Heart left ventricle (tissue), 16 donors: ENCODE measurements around the gene SMARCD2. TPM values are rescaled to one million over a fixed set of nuclear protein-coding genes. Genes with fewer than 3 reads are reported as not detected.
"Not testable (repeated sequence)": the region's sequence is repeated elsewhere in the genome, so short reads cannot be mapped to it uniquely, and the experiment has no call there.

Experiments used
- ATAC-seq, 4 donors: fragments of 200-7000 bp; cut with Tn5 transposase; one replicate each; pipeline ENCODE4 v1.9.1; 2020 to 2022; ENCODE audit warnings: moderate library complexity in 4 of 4, mild to moderate bottlenecking in 3 of 4, moderate number of reproducible peaks in 1 of 4
- DNase-seq, 5 donors: peaks; one replicate each; pipeline ENCODE4 v3.0.0-alpha.2; 2020
- H3K27ac ChIP-seq, 12 donors: fragments of 200-600 bp; sonication (generic) in 4 of 12; one replicate each; pipeline versions ENCODE4 v1.5.0 to v1.8.0; 2016 to 2022; ENCODE audit warnings: mild to moderate bottlenecking in 2 of 12
- H3K27me3 ChIP-seq, 9 donors: fragments of 200-600 bp; sonication (generic) in 2 of 9; one replicate each; pipeline versions ENCODE4 v1.5.1 to v1.8.0; 2016 to 2022; ENCODE audit warnings: mild to moderate bottlenecking in 3 of 9
- H3K36me3 ChIP-seq, 9 donors: fragments of 200-600 bp; sonication (generic) in 2 of 9; one replicate each; pipeline versions ENCODE4 v1.5.0 to v1.8.0; 2018 to 2022; ENCODE audit warnings: mild to moderate bottlenecking in 2 of 9
- H3K4me1 ChIP-seq, 12 donors: fragments of 200-600 bp; sonication (generic) in 4 of 12; one replicate each; pipeline versions ENCODE4 v1.5.0 to v1.8.0; 2016 to 2022; ENCODE audit warnings: mild to moderate bottlenecking in 3 of 12
- H3K4me3 ChIP-seq, 12 donors: fragments of 200-600 bp; sonication (generic) in 4 of 12; one replicate each; pipeline versions ENCODE4 v1.5.0 to v1.8.0; 2017 to 2022; ENCODE audit warnings: mild to moderate bottlenecking in 9 of 12, moderate library complexity in 4 of 12
- H3K9me3 ChIP-seq, 12 donors: fragments of 200-600 bp; sonication (generic) in 4 of 12; one replicate each; pipeline versions ENCODE4 v1.5.0 to v1.8.0; 2016 to 2022; ENCODE audit warnings: mild to moderate bottlenecking in 1 of 12
- CTCF ChIP-seq, 12 donors: fragments of 200-600 bp; sonication (generic) in 4 of 12; IDR thresholded peaks; one replicate each; pipeline versions ENCODE4 v1.5.0 to v1.8.0; 2018 to 2022; ENCODE audit warnings: antibody characterized with exemption in 12 of 12, mild to moderate bottlenecking in 5 of 12
- POLR2A ChIP-seq, 2 donors: fragments of 450-650 bp; IDR thresholded peaks; one replicate each; pipeline ENCODE4 v1.6.1; 2017; ENCODE audit warnings: antibody characterized with exemption in 2 of 2, mild to moderate bottlenecking in 2 of 2, moderate library complexity in 2 of 2
- WGBS, 4 donors: extraction: QIAGEN DNeasy Blood & Tissue Kit in 2 of 4; methylation state at CpG; one replicate each; pipeline versions ENCODE4 v1.1.5 to v1.1.7; 2013 to 2018; 5-methylcytosine and 5-hydroxymethylcytosine counted together
- intact Hi-C, 10 donors: fragments of 100-400 bp; cut with DNase I; formaldehyde crosslinking; loops; one replicate each; pipeline versions ENCODE4 v1.11.1 to v1.14.2; 2022
- long read RNA-seq, 3 donors: library from polyadenylated mRNA; unstranded; transcript quantifications; one replicate each; pipeline ENCODE4 v2.0.0, GENCODE V29; 2020 to 2021
- polyA plus RNA-seq, 2 donors: library from polyadenylated mRNA; stranded (reverse); fragments of 200-250 nt; gene quantifications; one replicate each; pipeline ENCODE4 v1.2.3, GENCODE V29; 2013
- total RNA-seq, 9 donors: library from RNA; depleted of rRNA in 2 of 9; stranded (reverse); fragments of >200 nt in 2 of 9; fragmentation: NEBNext Ultra II Directional in 3 of 9; extraction: Animal tissue kit (Norgen Biotek cat#: 25700) in 3 of 9; gene quantifications; one replicate each; pipeline versions ENCODE4 v1.1.0 to v1.2.4, GENCODE V29; 2016 to 2023
- donor health status: ischemic (EF 13 %, LVEDD 7.1; RV severe dilation, severe dysfunction).
- donor health status: healthy with polysubstance abuse.
- donor health status: DM: no; HTN: yes; CAD: no.
- donor health status: DM: no; HTN: no; CAD: no.
- donor health status: ischemic (EF 25% LVEDD 6.9; RV normal size, moderate dysfunction).
- donor health status: ischemic (EF 25% LVEDD 5.7; RV mildly dilated, moderate dysfunction).
- donor health status: healthy.
- donor health status: DM: yes; HTN: yes; CAD: no.
- donor health status: ischemic (EF 35%, LVEDD 5.7; RV mildly dilated, moderate dysfunction).
- donor health status: nonischemic (EF 11% LVEDD 7.7; RV severe dilation, severe dysfunction).
- donor health status: DM: yes; HTN: yes; CAD: no.
- donor health status: PGD.
- donor health status: ischemic (EF 29% LVEDD 5.4; RV normal size, mild dysfunction).
- donor health status: nonischemic (EF 23%, LVEDD 6.1; RV moderate dilation, normal function).

Gene SMARCD2
- total RNA-seq (10 to 100 TPM; 11.3 to 40.9 (median 24.1) TPM), polyA plus RNA-seq (10 to 100 TPM; 16.5 to 26.9 TPM)
- long read RNA-seq, donor 1, transcript SMARCD2-203 (13 exons, 2,716 nt): major isoform, 25 of 33 reads
- long read RNA-seq, donor 1, partial matches to known transcripts: 3 of 33 reads
- long read RNA-seq, donor 1, other reads (novel, unspliced or antisense): 5 of 33 reads
- long read RNA-seq, donor 2, partial matches to known transcripts: 3 of 4 reads
- long read RNA-seq, donor 2, other reads (novel, unspliced or antisense): 0 of 4 reads
- long read RNA-seq, donor 3, transcript SMARCD2-203 (13 exons, 2,716 nt): major isoform, 19 of 24 reads
- long read RNA-seq, donor 3, partial matches to known transcripts: 3 of 24 reads
- long read RNA-seq, donor 3, other reads (novel, unspliced or antisense): 2 of 24 reads

GRCh38 chr17:63842540-63843386 is at the start of gene SMARCD2:
Gene SMARCD2, minus strand, starts transcription at chr17:63842685. Its CDS starts 11 bp downstream, at chr17:63842674.
- ATAC-seq (peak; percentile 86 to 92 (median 88)), DNase-seq (peak; percentile 99 to 100 (median 99))
- Histone ChIP-seq H3K36me3 (no peaks in the 10 kb centered on the region), H3K9me3 (no peaks in the 10 kb centered on the region), H3K4me3 (peak within 1 kb of the TSS; percentile 69 to 99 (median 93)), H3K27ac (peak within 1 kb of the TSS; percentile 84 to 98 (median 94)), H3K27me3 (no peaks in the 10 kb centered on the region), H3K4me1 (peaks cover 19 to 52% (median 44%) of the 10 kb centered on the region in 12 donors)
- WGBS, 4 donors: 0% methylated on average over 39 to 92 of the region's 92 CpGs
- peak in 1 of 2 donors; percentile 90 for TF ChIP-seq POLR2A (IDR thresholded peaks at IDR 0.05)
- peak in 3 of 12 donors; percentile 4 to 10 (median 7) for TF ChIP-seq CTCF (IDR thresholded peaks at IDR 0.05)
- intact Hi-C loops: loop anchor here in 3 of 10 donors (1.0 to 5.0 kb wide), 3 partner anchors 15 to 70 kb away; partner anchors contain the start of genes FTSJ3 (in 3 of the 3), PSMC5 (in 3 of the 3), CCDC47 (in 2 of the 3) and DDX42 (in 1 of the 3)

- ATAC-seq: peak in 3 of 4 donors; percentile 71 to 75 (median 74)
- DNase-seq, H3K4me1 ChIP-seq, H3K4me3 ChIP-seq, H3K27me3 ChIP-seq, intact Hi-C loops, H3K36me3 ChIP-seq, H3K9me3 ChIP-seq, H3K27ac ChIP-seq: not testable (repeated sequence)
- peak in 11 of 12 donors; percentile 30 to 60 (median 43) for TF ChIP-seq CTCF (IDR thresholded peaks at IDR 0.05)
- 29 to 36% (median 32%) methylated on average over 13 of the region's 13 CpGs for WGBS, 4 donors
Measured at GRCh38 chr17:63889026-63889848, 46.8 kb upstream of the SMARCD2 start.

- intact Hi-C loops, H3K27me3 ChIP-seq, H3K4me3 ChIP-seq, H3K27ac ChIP-seq, DNase-seq, H3K4me1 ChIP-seq, H3K36me3 ChIP-seq, ATAC-seq, H3K9me3 ChIP-seq: not testable (repeated sequence)
- WGBS, 4 donors: 79 to 89% (median 85%) methylated on average over 8 to 11 of the region's 11 CpGs
Measured at GRCh38 chr17:63885119-63885518, 42.6 kb upstream of the SMARCD2 start.

GRCh38 chr17:63882626-63883126 is 40.2 kb upstream of the SMARCD2 start:
- H3K4me3 ChIP-seq, DNase-seq, H3K27ac ChIP-seq, H3K4me1 ChIP-seq, H3K9me3 ChIP-seq, H3K27me3 ChIP-seq, intact Hi-C loops, ATAC-seq, H3K36me3 ChIP-seq: not testable (repeated sequence)
- WGBS, 4 donors: 72 to 81% (median 76%) methylated on average over 9 of the region's 9 CpGs
